ENCODE results near the gene CFAP53. TPM values are rescaled to one million over a fixed set of nuclear protein-coding genes. Genes with fewer than 3 reads are reported as not detected.

CFAP53 gene
- total and polyA plus RNA-seq, 7 donors: 0.37 to 1.6 (median 0.54) TPM

DNA sequence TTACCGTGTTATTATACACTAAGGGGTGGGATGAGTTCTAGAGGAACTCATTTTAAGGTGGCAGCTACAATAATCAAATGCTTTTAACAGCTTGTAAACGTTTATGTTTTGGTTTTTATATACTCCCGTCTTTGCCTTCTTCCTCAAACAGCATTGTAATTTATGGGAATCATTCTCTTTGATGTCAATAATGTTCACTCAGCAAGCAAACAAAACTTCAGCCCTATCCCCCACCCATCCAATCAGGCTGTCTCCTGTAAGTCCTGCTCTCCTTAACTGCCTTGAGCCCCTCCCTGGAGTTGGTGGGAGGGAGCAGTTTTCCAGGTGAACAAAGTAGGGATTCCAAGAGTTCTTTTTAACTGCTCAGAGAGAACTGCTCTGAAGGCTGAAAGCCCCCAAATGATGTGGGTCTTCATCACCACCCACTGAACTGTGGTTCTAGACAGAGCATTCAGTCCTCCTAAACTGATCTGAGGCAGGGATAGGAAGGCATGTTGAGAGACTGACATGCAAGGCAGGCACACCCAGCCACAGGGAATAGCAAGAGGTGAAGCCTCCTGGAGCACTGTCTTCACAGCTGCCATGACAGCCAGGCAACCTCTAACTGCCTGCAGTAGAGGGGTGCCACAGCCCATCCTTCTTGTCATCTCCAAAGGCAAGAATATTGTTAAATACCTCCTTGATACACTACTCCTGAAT is 88.9 kb downstream of the CFAP53 start:
- H3K9me3 ChIP-seq: no peaks in the 10 kb centered on the region
- H3K36me3 ChIP-seq (ENCODE audit: insufficient read depth in 1 of 2, low read depth in 1 of 2): no peaks in the 10 kb centered on the region
- WGBS, 3 donors: 19 to 33% (median 32%) methylated on average over 3 of the region's 3 CpGs
- TF ChIP-seq, protein P1, sequence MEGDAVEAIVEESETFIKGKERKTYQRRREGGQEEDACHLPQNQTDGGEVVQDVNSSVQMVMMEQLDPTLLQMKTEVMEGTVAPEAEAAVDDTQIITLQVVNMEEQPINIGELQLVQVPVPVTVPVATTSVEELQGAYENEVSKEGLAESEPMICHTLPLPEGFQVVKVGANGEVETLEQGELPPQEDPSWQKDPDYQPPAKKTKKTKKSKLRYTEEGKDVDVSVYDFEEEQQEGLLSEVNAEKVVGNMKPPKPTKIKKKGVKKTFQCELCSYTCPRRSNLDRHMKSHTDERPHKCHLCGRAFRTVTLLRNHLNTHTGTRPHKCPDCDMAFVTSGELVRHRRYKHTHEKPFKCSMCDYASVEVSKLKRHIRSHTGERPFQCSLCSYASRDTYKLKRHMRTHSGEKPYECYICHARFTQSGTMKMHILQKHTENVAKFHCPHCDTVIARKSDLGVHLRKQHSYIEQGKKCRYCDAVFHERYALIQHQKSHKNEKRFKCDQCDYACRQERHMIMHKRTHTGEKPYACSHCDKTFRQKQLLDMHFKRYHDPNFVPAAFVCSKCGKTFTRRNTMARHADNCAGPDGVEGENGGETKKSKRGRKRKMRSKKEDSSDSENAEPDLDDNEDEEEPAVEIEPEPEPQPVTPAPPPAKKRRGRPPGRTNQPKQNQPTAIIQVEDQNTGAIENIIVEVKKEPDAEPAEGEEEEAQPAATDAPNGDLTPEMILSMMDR (IDR thresholded peaks at IDR 0.05): no peak
- DNase-seq (no peak), ATAC-seq (no peak)
- no peak overlapping the region for H3K27ac ChIP-seq
- H3K4me1 ChIP-seq: no peaks in the 10 kb centered on the region
- intact Hi-C loops (cut with DNase I): loop anchor here in 1 of 2 donors (10.0 kb wide), 1 partner anchor 63 kb away; no protein-coding TSS in a partner anchor
- no peak overlapping the region for H3K4me3 ChIP-seq
- peaks cover 0 to 11% (median 0%) of the 10 kb centered on the region in 3 donors for H3K27me3 ChIP-seq (ENCODE audit: insufficient read depth in 3 of 3, low read length in 2 of 3)

Other genes with a start within 250 kb of the CFAP53 start
- gene MYO5B, start 71.3 kb downstream of the CFAP53 start, total RNA-seq: under 1 TPM; 0.13 to 0.88 (median 0.45) TPM
- gene MYO5B, start 71.3 kb downstream of the CFAP53 start, polyA plus RNA-seq: 1 to 10 TPM in 1 of 3 donors, under 1 TPM in 2; 0.10 to 1.2 (median 0.11) TPM
- 10 to 100 TPM; 47.3 to 67.2 (median 51.5) TPM for gene MBD1, start 15.0 kb upstream of the CFAP53 start, total RNA-seq
- gene MBD1, start 15.0 kb upstream of the CFAP53 start, polyA plus RNA-seq: 10 to 100 TPM; 33.5 to 97.6 (median 52.6) TPM
- gene CXXC1, start 21.2 kb upstream of the CFAP53 start, total RNA-seq: 10 to 100 TPM; 20.0 to 30.9 (median 21.7) TPM
- 10 to 100 TPM; 28.0 to 71.6 (median 52.4) TPM for gene CXXC1, start 21.2 kb upstream of the CFAP53 start, polyA plus RNA-seq
- gene SKA1, start 108.6 kb upstream of the CFAP53 start, total RNA-seq: under 1 TPM in 1 of 4 donors, not detected in 3; 0.11 TPM
- gene SKA1, start 108.6 kb upstream of the CFAP53 start, polyA plus RNA-seq: under 1 TPM in 2 of 3 donors, not detected in 1; 0.10 to 0.19 TPM

Measured in psoas muscle (tissue), 8 donors.